Measurements from ENCODE around the gene RB1. TPM values are rescaled to one million over a fixed set of nuclear protein-coding genes. Genes with fewer than 3 reads are reported as not detected.

The RB1 gene
- total and polyA plus RNA-seq, 11 donors, result 8.5 to 52.1 (median 26.7) TPM

DNA sequence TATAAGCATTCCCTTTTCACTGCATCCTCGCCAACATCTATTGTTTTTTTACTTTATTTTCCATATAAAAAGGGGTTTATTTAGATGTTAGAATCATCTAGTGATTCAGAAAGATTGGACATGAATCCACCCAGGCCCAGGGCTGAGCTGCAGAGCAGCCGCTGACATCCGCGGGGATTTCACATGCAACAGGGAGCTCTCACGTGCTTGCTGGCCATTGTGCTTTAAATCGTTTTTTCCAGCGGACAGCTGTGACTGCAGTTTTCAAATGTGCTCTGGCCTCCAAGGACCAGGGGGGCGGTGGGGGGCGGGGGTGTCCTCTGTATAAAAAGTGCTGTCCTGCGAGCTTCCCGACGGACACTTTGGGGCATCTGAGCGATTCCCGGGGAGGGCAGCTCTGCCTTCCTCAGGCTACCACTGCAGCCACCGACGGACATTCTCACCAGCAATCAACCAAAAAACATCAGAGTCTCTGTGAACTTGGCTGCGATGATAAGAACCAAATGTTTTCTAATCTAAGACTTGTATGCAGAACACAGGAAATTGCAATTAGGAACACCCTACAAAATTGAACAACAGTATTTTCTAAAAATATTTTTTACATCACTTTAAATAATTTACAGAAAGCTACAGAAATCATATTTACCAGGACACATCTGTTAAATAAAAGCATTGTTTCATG is 12.6 kb downstream of the RB1 start:
- WGBS, 4 donors, result 37 to 68% (median 58%) methylated on average over 16 to 17 of the region's 17 CpGs
- no peaks in the 10 kb centered on the region for H3K27me3 ChIP-seq
- no peak for TF ChIP-seq CTCF (IDR thresholded peaks at IDR 0.05)
- TF ChIP-seq POLR2A (IDR thresholded peaks at IDR 0.05), result no peak
- H3K4me3 ChIP-seq, result peak overlapping the region in 3 of 12 donors; percentile 16 to 25 (median 16)
- ATAC-seq, result peak in 1 of 4 donors; percentile 21
- DNase-seq, result peak; percentile 27 to 44 (median 32)
- peaks cover 0 to 31% (median 12%) of the 10 kb centered on the region in 12 donors for H3K4me1 ChIP-seq
- H3K9me3 ChIP-seq, result peaks cover 0 to 12% (median 0%) of the 10 kb centered on the region in 12 donors
- H3K27ac ChIP-seq, result peak overlapping the region in 9 of 12 donors; percentile 10 to 52 (median 26)
- intact Hi-C loops (cut with DNase I), result loop anchor here in 1 of 10 donors (10.0 kb wide), 1 partner anchor 191 kb away; no protein-coding TSS in a partner anchor
- peaks cover 0 to 31% (median 7%) of the 10 kb centered on the region in 9 donors for H3K36me3 ChIP-seq

DNA sequence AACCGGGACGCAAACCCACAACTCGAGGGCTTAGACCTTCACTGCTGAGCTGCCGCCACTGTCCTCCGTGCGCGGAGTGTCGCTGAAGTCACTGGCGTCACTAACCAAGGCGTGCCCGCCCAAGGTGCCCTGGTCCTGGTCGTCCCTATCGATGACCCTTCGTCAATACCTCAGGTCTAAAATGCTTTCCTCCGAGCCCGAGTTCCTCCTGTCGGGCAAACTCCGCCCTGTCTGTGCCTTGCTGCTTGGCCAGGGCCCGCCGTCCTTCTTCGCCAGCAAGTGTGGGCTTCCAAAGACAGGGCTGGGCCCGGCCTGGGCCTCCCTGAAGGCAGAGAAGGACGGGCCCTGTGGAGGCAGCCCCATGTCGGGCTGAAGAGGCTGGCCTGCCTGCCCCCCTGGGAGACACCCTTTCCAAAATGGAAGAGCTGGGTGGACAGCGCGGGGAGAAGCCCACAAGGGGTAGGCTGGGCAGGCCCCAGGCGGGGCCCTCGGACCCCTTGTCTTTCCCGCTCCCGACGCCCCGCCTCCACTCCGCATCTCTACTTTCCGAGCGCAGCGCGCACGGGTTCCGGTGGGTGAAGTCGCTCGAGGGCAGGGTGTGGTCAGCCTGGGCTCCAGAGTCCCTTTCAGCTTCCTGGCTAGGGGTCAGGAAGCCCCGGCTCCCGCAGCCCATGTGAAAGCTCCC is 13.4 kb downstream of the RB1 start:
- Histone ChIP-seq H3K9me3 (peaks cover 0 to 21% (median 3%) of the 10 kb centered on the region in 12 donors), H3K27me3 (no peaks in the 10 kb centered on the region), H3K27ac (peak overlapping the region in 11 of 12 donors; percentile 25 to 65 (median 49)), H3K36me3 (peaks cover 0 to 28% (median 6%) of the 10 kb centered on the region in 9 donors), H3K4me1 (peaks cover 0 to 26% (median 12%) of the 10 kb centered on the region in 12 donors), H3K4me3 (peak overlapping the region in 6 of 12 donors; percentile 15 to 30 (median 24))
- intact Hi-C loops (cut with DNase I), result loop anchor here in 1 of 10 donors (10.0 kb wide), 1 partner anchor 192 kb away; no protein-coding TSS in a partner anchor
- DNase-seq (peak in 2 of 5 donors; percentile 26 to 54), ATAC-seq (peak in 3 of 4 donors; percentile 3 to 23 (median 20))
- no peak for TF ChIP-seq POLR2A (IDR thresholded peaks at IDR 0.05)
- TF ChIP-seq CTCF (IDR thresholded peaks at IDR 0.05), result no peak
- WGBS, 4 donors, result 74 to 93% (median 89%) methylated on average over 32 to 43 of the region's 43 CpGs

- Histone ChIP-seq H3K27ac (peak overlapping the region in 11 of 12 donors; percentile 25 to 65 (median 49)), H3K27me3 (no peaks in the 10 kb centered on the region)
These were observed 14.2 kb downstream of the RB1 start for GRCh38 chr13:48317511-48318376.

More at GRCh38 chr13:48317511-48318376, 14.2 kb downstream of the RB1 start:
- ATAC-seq (peak; percentile 19 to 56 (median 38)), DNase-seq (peak; percentile 33 to 67 (median 52))
- peak overlapping the region in 10 of 12 donors; percentile 15 to 51 (median 30) for H3K4me3 ChIP-seq
- TF ChIP-seq POLR2A (IDR thresholded peaks at IDR 0.05) (no peak), CTCF (IDR thresholded peaks at IDR 0.05) (no peak)
- WGBS, 4 donors, result 72 to 80% (median 75%) methylated on average over 32 to 41 of the region's 41 CpGs
- intact Hi-C loops (cut with DNase I), result loop anchor here in 1 of 10 donors (10.0 kb wide), 1 partner anchor 193 kb away; no protein-coding TSS in a partner anchor
- peaks cover 0 to 22% (median 10%) of the 10 kb centered on the region in 12 donors for H3K4me1 ChIP-seq
- peaks cover 0 to 29% (median 10%) of the 10 kb centered on the region in 12 donors for H3K9me3 ChIP-seq
- H3K36me3 ChIP-seq, result peaks cover 0 to 24% (median 0%) of the 10 kb centered on the region in 9 donors
